ENCODE measurements around the gene PCDH9.

- TF ChIP-seq YY1 (IDR thresholded peaks at IDR 0.05; ENCODE audit: insufficient read depth, insufficient read length), result no peak
- TF ChIP-seq ZNF274 (IDR thresholded peaks at IDR 0.05; ENCODE audit: low read depth, low read length), result no peak
- TF ChIP-seq SUZ12 (IDR thresholded peaks at IDR 0.05; ENCODE audit: extremely low read depth, insufficient read depth, insufficient read length), result no peak
Measured at GRCh38 chr13:67064920-67065319, 165.2 kb downstream of the PCDH9 start.

Data from NT2/D1 (cell line).